Caco-2 (cell line): ENCODE results near the gene OR52M1. TPM values are rescaled to one million over a fixed set of nuclear protein-coding genes. Genes with fewer than 3 reads are reported as not detected.

Experiments used
- BruUV-seq: library from RNA; stranded (reverse); fragments of 400-500 nt; replicated peaks from 2 replicates; lab custom pipeline; 2021; lab: Mats Ljungman, UMichigan
- CTCF ChIA-PET: fragments of 300-600 bp; sonication (Branson Sonifier 250); formaldehyde crosslinking; loops from one replicate; lab custom pipeline; 2022; ENCODE audit warnings: antibody characterized with exemption; lab: Charles Lee
- POLR2A ChIA-PET: fragments of 300-600 bp; sonication (Branson Sonifier 250); formaldehyde crosslinking; loops from one replicate; lab custom pipeline; 2022; ENCODE audit warnings: antibody characterized with exemption; lab: Charles Lee
- DNase-seq, 2 experiments: peaks; one replicate each; pipeline versions ENCODE4 v3.0.0 to v3.0.0-alpha.2; 2020 to 2022
- H3K27me3 ChIP-seq: replicated peaks from 2 replicates; pipeline ENCODE4 v1.6.0; 2011; ENCODE audit warnings: low read length; ENCODE audit not compliant: control insufficient read depth, insufficient read depth
- H3K36me3 ChIP-seq: 2 replicates; pipeline ENCODE4 v1.5.1; 2011; ENCODE audit warnings: low read length; ENCODE audit not compliant: control insufficient read depth, insufficient read depth
- H3K4me1 ChIP-seq: fragments of 250-450 bp; sonication (Bioruptor Pico); 2 replicates; pipeline ENCODE4 v1.5.1; 2020; ENCODE audit warnings: mild to moderate bottlenecking
- H3K4me3 ChIP-seq: 2 replicates; pipeline ENCODE4 v1.5.1; 2011; ENCODE audit warnings: low read depth, mild to moderate bottlenecking, control low read depth, low read length
- H3K9me3 ChIP-seq: fragments of 250-450 bp; sonication (Bioruptor Pico); 2 replicates; pipeline ENCODE4 v1.5.1; 2020; ENCODE audit warnings: mild to moderate bottlenecking, moderate library complexity
- H3K27ac Mint-ChIP-seq: one replicate; pipeline ENCODE4 v1.8.0; 2022; ENCODE audit warnings: mixed read lengths; ENCODE audit not compliant: unreplicated experiment
- H3K27me3 Mint-ChIP-seq: one replicate; pipeline ENCODE4 v1.8.0; 2022; ENCODE audit warnings: mixed read lengths; ENCODE audit not compliant: insufficient read depth, unreplicated experiment
- H3K36me3 Mint-ChIP-seq: one replicate; pipeline ENCODE4 v1.8.0; 2022; ENCODE audit warnings: mild to moderate bottlenecking, mixed read lengths; ENCODE audit not compliant: insufficient read depth, unreplicated experiment
- H3K4me1 Mint-ChIP-seq: one replicate; pipeline ENCODE4 v1.8.0; 2022; ENCODE audit warnings: low read depth, mixed read lengths; ENCODE audit not compliant: unreplicated experiment
- H3K4me3 Mint-ChIP-seq: one replicate; pipeline ENCODE4 v1.8.0; 2022; ENCODE audit warnings: mild to moderate bottlenecking, moderate library complexity, mixed read lengths; ENCODE audit not compliant: unreplicated experiment
- H3K9me3 Mint-ChIP-seq: one replicate; pipeline ENCODE4 v1.8.0; 2022; ENCODE audit warnings: mixed read lengths; ENCODE audit not compliant: unreplicated experiment
- CTCF ChIP-seq, 2 experiments: fragments of 200-600 bp in 1 of 2; IDR thresholded peaks; 1 replicate in 1 of 2; 2 replicates in 1 of 2; pipeline versions ENCODE4 v1.5.1 to v1.8.0; 2011 to 2022; ENCODE audit warnings: antibody characterized with exemption in 1 of 2, control low read depth in 1 of 2, inconsistent platforms in 1 of 2, low read depth in 1 of 2, low read length in 1 of 2, mild to moderate bottlenecking in 1 of 2, moderate library complexity in 1 of 2; ENCODE audit not compliant: insufficient read depth in 1 of 2, severe bottlenecking in 1 of 2, unreplicated experiment in 1 of 2
- intact Hi-C: fragments of 100-400 bp; cut with micrococcal nuclease; formaldehyde crosslinking; loops from one replicate; pipeline ENCODE4 v1.10.0; 2022; ENCODE audit not compliant: unreplicated experiment
- total RNA-seq: library from RNA; stranded (reverse); gene quantifications from 2 replicates; pipeline ENCODE4 v1.2.3, GENCODE V29; 2022

Gene OR52M1
- total RNA-seq, 1 experiment from 2014 or later, result not detected

- Mint-ChIP-seq H3K4me3 (no peak overlapping the region), H3K36me3 (no peaks in the 10 kb centered on the region), H3K27me3 (no peaks in the 10 kb centered on the region), H3K4me1 (peaks cover 7% of the 10 kb centered on the region), H3K9me3 (no peaks in the 10 kb centered on the region), H3K27ac (peak overlapping the region; percentile 5)
- Histone ChIP-seq H3K4me3 (no peak overlapping the region), H3K36me3 (no peaks in the 10 kb centered on the region), H3K27me3 (no peaks in the 10 kb centered on the region), H3K9me3 (peaks cover 8% of the 10 kb centered on the region), H3K4me1 (peaks cover 26% of the 10 kb centered on the region)
- no TSS peak for BruUV-seq
- TF ChIP-seq CTCF (IDR thresholded peaks at IDR 0.05; ENCODE audit: insufficient read depth in 1 of 2, low read depth in 1 of 2, low read length in 1 of 2, severe bottlenecking in 1 of 2, unreplicated experiment in 1 of 2), result no peak
- intact Hi-C loops, result no loop called here
- no peak for DNase-seq
- CTCF ChIA-PET, result interaction anchor here (2.0 kb wide), 1 partner anchor 20 kb away, joined by 8 read pairs; no protein-coding TSS in a partner anchor
- POLR2A ChIA-PET, result no interaction called here
Measured at GRCh38 chr11:4559527-4560440, 14.8 kb downstream of the OR52M1 start.

- ChIA-PET POLR2A (no interaction called here), CTCF (interaction anchor here (2.0 kb wide), 1 partner anchor 21 kb away, joined by 8 read pairs; no protein-coding TSS in a partner anchor)
- Mint-ChIP-seq H3K27me3 (no peaks in the 10 kb centered on the region), H3K4me1 (peaks cover 7% of the 10 kb centered on the region), H3K9me3 (no peaks in the 10 kb centered on the region), H3K27ac (peak overlapping the region; percentile 5), H3K4me3 (peak overlapping the region; percentile 15), H3K36me3 (no peaks in the 10 kb centered on the region)
- Histone ChIP-seq H3K4me1 (peaks cover 26% of the 10 kb centered on the region), H3K27me3 (no peaks in the 10 kb centered on the region), H3K36me3 (no peaks in the 10 kb centered on the region), H3K9me3 (peaks cover 8% of the 10 kb centered on the region), H3K4me3 (no peak overlapping the region)
- DNase-seq, result peak in 1 of 2 experiments; percentile 47
- TF ChIP-seq CTCF (IDR thresholded peaks at IDR 0.05; ENCODE audit: insufficient read depth in 1 of 2, low read depth in 1 of 2, low read length in 1 of 2, severe bottlenecking in 1 of 2, unreplicated experiment in 1 of 2), result no peak
- BruUV-seq, result no TSS peak
- intact Hi-C loops, result no loop called here
Measured at GRCh38 chr11:4560467-4560866, 15.5 kb downstream of the OR52M1 start.

GRCh38 chr11:4565371-4565770 is 20.4 kb downstream of the OR52M1 start:
- Histone ChIP-seq H3K9me3 (peaks cover 8% of the 10 kb centered on the region), H3K4me1 (peaks cover 15% of the 10 kb centered on the region), H3K36me3 (no peaks in the 10 kb centered on the region), H3K27me3 (no peaks in the 10 kb centered on the region; the same call in 1 of the 2 replicates), H3K4me3 (no peak overlapping the region)
- ChIA-PET CTCF (no interaction called here), POLR2A (no interaction called here)
- peaks cover 5% of the 10 kb centered on the region for H3K4me1 Mint-ChIP-seq
- no peak for TF ChIP-seq CTCF (IDR thresholded peaks at IDR 0.05; ENCODE audit: insufficient read depth in 1 of 2, low read depth in 1 of 2, low read length in 1 of 2, severe bottlenecking in 1 of 2, unreplicated experiment in 1 of 2)
- DNase-seq, result no peak
- H3K27ac Mint-ChIP-seq, result no peak overlapping the region
- H3K4me3 Mint-ChIP-seq, result no peak overlapping the region
- intact Hi-C loops, result no loop called here
- no TSS peak for BruUV-seq
- no peaks in the 10 kb centered on the region for H3K27me3 Mint-ChIP-seq
- H3K36me3 Mint-ChIP-seq, result no peaks in the 10 kb centered on the region
- H3K9me3 Mint-ChIP-seq, result no peaks in the 10 kb centered on the region
